Measurements from ENCODE around the gene DMRTA1.

Gene DMRTA1

DNA sequence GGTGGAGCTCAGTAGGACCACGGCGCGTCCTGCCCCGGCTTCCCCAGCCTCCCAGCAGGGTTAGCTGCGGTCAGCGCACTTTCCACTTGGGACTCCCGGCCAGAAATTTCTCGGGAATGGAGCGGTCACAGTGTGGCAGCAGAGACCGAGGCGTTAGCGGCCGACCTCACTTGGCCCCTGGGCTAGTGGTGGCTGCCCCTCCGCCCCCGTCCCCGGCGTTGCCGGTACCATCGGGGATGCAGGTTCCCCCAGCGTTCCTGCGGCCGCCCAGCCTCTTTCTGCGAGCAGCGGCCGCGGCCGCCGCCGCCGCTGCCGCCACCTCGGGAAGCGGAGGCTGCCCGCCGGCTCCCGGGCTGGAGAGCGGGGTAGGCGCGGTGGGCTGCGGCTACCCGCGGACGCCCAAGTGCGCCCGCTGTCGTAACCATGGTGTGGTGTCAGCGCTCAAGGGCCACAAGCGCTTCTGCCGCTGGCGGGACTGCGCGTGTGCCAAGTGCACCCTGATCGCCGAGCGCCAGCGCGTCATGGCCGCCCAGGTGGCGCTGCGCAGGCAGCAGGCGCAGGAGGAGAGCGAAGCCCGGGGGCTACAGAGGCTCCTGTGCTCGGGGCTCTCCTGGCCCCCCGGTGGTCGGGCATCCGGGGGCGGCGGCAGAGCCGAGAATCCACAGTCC is 460 bp downstream of the DMRTA1 start (continued):
- no peak for TF ChIP-seq ZNF565 (CRISPR knock-in tag; conservative IDR thresholded peaks at IDR 0.05; ENCODE audit: low read depth)
- TF ChIP-seq, protein P1, sequence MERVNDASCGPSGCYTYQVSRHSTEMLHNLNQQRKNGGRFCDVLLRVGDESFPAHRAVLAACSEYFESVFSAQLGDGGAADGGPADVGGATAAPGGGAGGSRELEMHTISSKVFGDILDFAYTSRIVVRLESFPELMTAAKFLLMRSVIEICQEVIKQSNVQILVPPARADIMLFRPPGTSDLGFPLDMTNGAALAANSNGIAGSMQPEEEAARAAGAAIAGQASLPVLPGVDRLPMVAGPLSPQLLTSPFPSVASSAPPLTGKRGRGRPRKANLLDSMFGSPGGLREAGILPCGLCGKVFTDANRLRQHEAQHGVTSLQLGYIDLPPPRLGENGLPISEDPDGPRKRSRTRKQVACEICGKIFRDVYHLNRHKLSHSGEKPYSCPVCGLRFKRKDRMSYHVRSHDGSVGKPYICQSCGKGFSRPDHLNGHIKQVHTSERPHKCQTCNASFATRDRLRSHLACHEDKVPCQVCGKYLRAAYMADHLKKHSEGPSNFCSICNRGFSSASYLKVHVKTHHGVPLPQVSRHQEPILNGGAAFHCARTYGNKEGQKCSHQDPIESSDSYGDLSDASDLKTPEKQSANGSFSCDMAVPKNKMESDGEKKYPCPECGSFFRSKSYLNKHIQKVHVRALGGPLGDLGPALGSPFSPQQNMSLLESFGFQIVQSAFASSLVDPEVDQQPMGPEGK (CRISPR knock-in tag; IDR thresholded peaks at IDR 0.05; ENCODE audit: borderline replicate concordance): no peak
- TF ChIP-seq POU6F1 (CRISPR knock-in tag; IDR thresholded peaks at IDR 0.05; ENCODE audit: borderline replicate concordance, low read depth): no peak
- TF ChIP-seq ZNF70 (CRISPR knock-in tag; IDR thresholded peaks at IDR 0.05): no peak
- no peak for TF ChIP-seq ZNF8 (CRISPR knock-in tag; IDR thresholded peaks at IDR 0.05)
- no peak for TF ChIP-seq BACH2 (CRISPR knock-in tag; IDR thresholded peaks at IDR 0.05; ENCODE audit: borderline replicate concordance)

DNA sequence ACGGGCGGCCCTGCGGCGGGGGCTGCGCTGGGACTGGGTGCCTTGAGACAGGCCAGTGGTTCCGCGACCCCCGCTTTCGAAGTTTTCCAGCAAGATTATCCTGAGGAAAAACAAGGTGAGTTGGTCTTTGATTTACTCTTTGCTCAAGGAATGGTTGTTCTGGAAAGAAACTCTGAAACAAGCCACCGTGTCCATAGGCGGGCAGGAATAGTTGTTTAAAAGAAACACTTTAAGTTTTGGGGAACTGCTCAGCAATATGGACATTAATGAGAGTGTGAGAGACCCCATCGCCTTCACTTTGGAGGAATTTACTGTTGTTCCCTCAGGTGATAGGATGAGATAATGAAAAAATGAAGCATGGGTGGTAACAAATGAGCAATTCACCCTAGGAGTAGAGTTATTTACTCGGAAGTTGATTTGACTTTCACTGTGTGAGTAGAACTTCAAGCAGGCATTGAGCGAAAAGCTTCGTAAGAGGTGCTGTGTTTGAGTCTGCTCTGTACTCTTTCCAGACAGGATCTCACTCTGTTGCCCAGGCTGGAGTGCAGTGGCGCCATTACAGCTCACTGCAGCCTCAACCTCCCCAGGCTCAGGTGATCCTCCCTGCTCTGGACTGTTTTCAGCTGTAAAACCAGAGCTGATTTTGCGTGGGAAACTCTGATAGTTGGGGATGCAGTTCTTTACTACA is 1.1 kb downstream of the DMRTA1 start:
- TF ChIP-seq TCF4 (CRISPR knock-in tag; IDR thresholded peaks at IDR 0.05; ENCODE audit: borderline replicate concordance) (no peak), ZC3H10 (CRISPR knock-in tag; IDR thresholded peaks at IDR 0.05) (no peak), CSDC2 (CRISPR knock-in tag; IDR thresholded peaks at IDR 0.05) (no peak), TOX (CRISPR knock-in tag; IDR thresholded peaks at IDR 0.05; ENCODE audit: borderline replicate concordance) (no peak), ARNTL (CRISPR knock-in tag; IDR thresholded peaks at IDR 0.05; ENCODE audit: borderline replicate concordance, low read depth) (no peak), GLIS3 (CRISPR knock-in tag; IDR thresholded peaks at IDR 0.05) (no peak), OSR1 (CRISPR knock-in tag; IDR thresholded peaks at IDR 0.05) (no peak), TSHZ2 (CRISPR knock-in tag; IDR thresholded peaks at IDR 0.05) (no peak), ZFP30 (CRISPR knock-in tag; IDR thresholded peaks at IDR 0.05) (no peak), CREB5 (CRISPR knock-in tag; IDR thresholded peaks at IDR 0.05; ENCODE audit: low read depth) (no peak), RARB (CRISPR knock-in tag; IDR thresholded peaks at IDR 0.05) (no peak), POU6F1 (CRISPR knock-in tag; IDR thresholded peaks at IDR 0.05; ENCODE audit: borderline replicate concordance, low read depth) (no peak), ISL1 (CRISPR knock-in tag; IDR thresholded peaks at IDR 0.05) (no peak)
- TF ChIP-seq, protein P1 (CRISPR knock-in tag; IDR thresholded peaks at IDR 0.05; ENCODE audit: borderline replicate concordance): no peak
- no peak; the same call in 2 of the 3 replicates for ATAC-seq
